CD4-positive, alpha-beta T cell (primary cell): ENCODE measurements around the gene ARHGEF37. TPM values are rescaled to one million over a fixed set of nuclear protein-coding genes. Genes with fewer than 3 reads are reported as not detected.

Source experiments
- ATAC-seq: fragments of 200-7000 bp; cut with Tn5 transposase; one replicate; pipeline ENCODE4 v1.10.0; 2022; ENCODE audit warnings: mild to moderate bottlenecking; ENCODE audit not compliant: poor library complexity
- CTCF ChIA-PET: fragments of 350-600 bp; sonication (Branson Sonifier 250); formaldehyde crosslinking; loops from one replicate; lab custom pipeline; 2021; ENCODE audit warnings: antibody characterized with exemption, inconsistent platforms; lab: Charles Lee
- POLR2A ChIA-PET: fragments of 350-600 bp; sonication (Branson Sonifier 250); formaldehyde crosslinking; loops from one replicate; lab custom pipeline; 2021; ENCODE audit warnings: antibody characterized with exemption, inconsistent platforms; lab: Charles Lee
- DNase-seq, 14 experiments: peaks; one replicate each; pipeline ENCODE4 v3.0.0-alpha.2; 2013 to 2020; ENCODE audit warnings: mixed read lengths in 2 of 14
- H3K27ac ChIP-seq, 2 donors: one replicate each; pipeline versions ENCODE4 v1.5.1 to v1.7.0; 2013; ENCODE audit warnings: low read length in 2 of 2, low read depth in 1 of 2, mild to moderate bottlenecking in 1 of 2
- H3K27me3 ChIP-seq, 2 experiments: 1 replicate in 1 of 2; 2 replicates in 1 of 2; pipeline versions ENCODE4 v1.6.1 to v1.7.0; 2013; ENCODE audit warnings: low read length in 2 of 2, control low read depth in 1 of 2, mild to moderate bottlenecking in 1 of 2, moderate library complexity in 1 of 2; ENCODE audit not compliant: insufficient read depth in 2 of 2, control insufficient read depth in 1 of 2
- H3K36me3 ChIP-seq: one replicate; pipeline ENCODE4 v1.6.1; 2013; ENCODE audit warnings: low read length, control low read depth; ENCODE audit not compliant: insufficient read depth
- H3K4me1 ChIP-seq: one replicate; pipeline ENCODE4 v1.6.1; 2013; ENCODE audit warnings: low read length, control low read depth; ENCODE audit not compliant: insufficient read depth
- H3K4me3 ChIP-seq: one replicate; pipeline ENCODE4 v1.5.1; 2013; ENCODE audit warnings: mild to moderate bottlenecking, low read length, moderate library complexity
- H3K9me3 ChIP-seq, 2 experiments: 1 replicate in 1 of 2; 2 replicates in 1 of 2; pipeline versions ENCODE4 v1.6.1 to v1.7.0; 2013; ENCODE audit warnings: low read length in 2 of 2, mild to moderate bottlenecking in 2 of 2, control low read depth in 1 of 2, moderate library complexity in 1 of 2; ENCODE audit not compliant: control insufficient read depth in 1 of 2, insufficient read depth in 1 of 2
- H3K27ac Mint-ChIP-seq: one replicate; pipeline ENCODE4 v1.8.0; 2020; ENCODE audit warnings: mixed read lengths
- H3K27me3 Mint-ChIP-seq: one replicate; pipeline ENCODE4 v1.8.0; 2021; ENCODE audit warnings: mixed read lengths
- H3K36me3 Mint-ChIP-seq: one replicate; pipeline ENCODE4 v1.8.0; 2021; ENCODE audit warnings: low read depth, mixed read lengths
- H3K4me1 Mint-ChIP-seq: one replicate; pipeline ENCODE4 v1.8.0; 2021; ENCODE audit warnings: low read depth, mixed read lengths
- H3K4me3 Mint-ChIP-seq: one replicate; pipeline ENCODE4 v1.8.0; 2020; ENCODE audit warnings: mild to moderate bottlenecking, mixed read lengths
- H3K9me3 Mint-ChIP-seq: one replicate; pipeline ENCODE4 v1.8.0; 2020; ENCODE audit warnings: mixed read lengths
- intact Hi-C, 2 experiments: fragments of 100-400 bp; cut with DNase I in 1 of 2; cut with micrococcal nuclease in 1 of 2; formaldehyde crosslinking; loops; one replicate each; pipeline versions ENCODE4 v1.15.1 to v1.9.0; 2023 to 2025; cut with DNase I, micrococcal nuclease
- total RNA-seq, 174 experiments: library from RNA in 2 of 174; stranded (reverse) in 2 of 174; gene quantifications; one replicate each; pipeline ENCODE4 v1.2.3 and lab custom pipeline; 2021 to 2026
- TF ChIP-seq, protein P1 (sequence below): fragments of 200-600 bp; IDR thresholded peaks from one replicate; pipeline ENCODE4 v1.8.0; 2022; ENCODE audit warnings: antibody characterized with exemption, mild to moderate bottlenecking

ARHGEF37 gene
- total RNA-seq, 2 experiments from 2014 or later = 0.41 TPM; not detected in 1

DNA sequence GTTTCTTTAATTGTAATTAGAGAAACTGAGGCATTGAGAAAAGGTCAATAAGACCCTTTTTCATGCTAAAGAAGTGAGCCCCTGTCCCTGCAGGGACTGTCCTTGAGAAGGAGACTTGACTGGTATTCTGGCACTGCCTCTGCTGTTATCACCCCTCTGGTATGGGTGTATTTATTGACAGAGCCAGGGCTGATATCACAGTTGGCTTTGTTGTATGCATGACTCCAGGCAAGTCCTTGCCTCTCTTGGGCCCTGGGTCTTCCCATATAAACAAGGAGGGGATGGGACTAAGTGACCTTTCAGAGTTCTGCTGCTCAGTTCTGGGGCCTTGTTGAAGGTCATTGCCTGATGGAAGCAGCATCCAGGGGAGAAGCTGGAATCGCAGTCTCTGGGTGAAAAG, 77.0 kb downstream of the ARHGEF37 start:
- DNase-seq (no peak), ATAC-seq (no peak)
- no peak overlapping the region for H3K27ac Mint-ChIP-seq
- intact Hi-C loops = no loop called here
- Histone ChIP-seq H3K9me3 (peaks cover 5 to 15% of the 10 kb centered on the region in 2 experiments), H3K36me3 (no peaks in the 10 kb centered on the region), H3K4me1 (no peaks in the 10 kb centered on the region), H3K27me3 (peaks cover 0 to 8% of the 10 kb centered on the region in 2 experiments), H3K4me3 (no peak overlapping the region), H3K27ac (no peak overlapping the region)
- no peaks in the 10 kb centered on the region for H3K36me3 Mint-ChIP-seq
- H3K4me1 Mint-ChIP-seq = no peaks in the 10 kb centered on the region
- no peak overlapping the region for H3K4me3 Mint-ChIP-seq
- POLR2A ChIA-PET = no interaction called here
- TF ChIP-seq, protein P1, sequence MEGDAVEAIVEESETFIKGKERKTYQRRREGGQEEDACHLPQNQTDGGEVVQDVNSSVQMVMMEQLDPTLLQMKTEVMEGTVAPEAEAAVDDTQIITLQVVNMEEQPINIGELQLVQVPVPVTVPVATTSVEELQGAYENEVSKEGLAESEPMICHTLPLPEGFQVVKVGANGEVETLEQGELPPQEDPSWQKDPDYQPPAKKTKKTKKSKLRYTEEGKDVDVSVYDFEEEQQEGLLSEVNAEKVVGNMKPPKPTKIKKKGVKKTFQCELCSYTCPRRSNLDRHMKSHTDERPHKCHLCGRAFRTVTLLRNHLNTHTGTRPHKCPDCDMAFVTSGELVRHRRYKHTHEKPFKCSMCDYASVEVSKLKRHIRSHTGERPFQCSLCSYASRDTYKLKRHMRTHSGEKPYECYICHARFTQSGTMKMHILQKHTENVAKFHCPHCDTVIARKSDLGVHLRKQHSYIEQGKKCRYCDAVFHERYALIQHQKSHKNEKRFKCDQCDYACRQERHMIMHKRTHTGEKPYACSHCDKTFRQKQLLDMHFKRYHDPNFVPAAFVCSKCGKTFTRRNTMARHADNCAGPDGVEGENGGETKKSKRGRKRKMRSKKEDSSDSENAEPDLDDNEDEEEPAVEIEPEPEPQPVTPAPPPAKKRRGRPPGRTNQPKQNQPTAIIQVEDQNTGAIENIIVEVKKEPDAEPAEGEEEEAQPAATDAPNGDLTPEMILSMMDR = no peak
- CTCF ChIA-PET = no interaction called here
- no peaks in the 10 kb centered on the region for H3K9me3 Mint-ChIP-seq
- peaks cover 14% of the 10 kb centered on the region for H3K27me3 Mint-ChIP-seq

DNA sequence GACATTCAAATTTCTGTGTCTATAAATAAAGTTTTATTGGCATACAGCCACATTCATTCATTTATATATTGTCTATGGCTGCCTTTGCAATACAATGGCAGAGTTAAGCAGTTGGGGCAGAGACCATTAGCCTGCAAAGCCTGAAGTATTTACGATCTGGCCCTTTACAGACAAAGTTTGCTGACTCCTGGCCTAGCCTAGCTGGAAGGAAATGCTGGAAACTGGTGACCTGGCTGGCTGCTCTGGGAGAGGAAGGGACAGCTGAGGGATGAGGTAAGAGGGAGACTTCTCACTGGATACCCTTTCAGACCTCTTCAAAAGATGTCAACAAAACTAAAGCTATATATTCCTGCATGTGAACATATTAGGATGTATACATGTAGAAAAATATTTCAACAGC, 82.8 kb downstream of the ARHGEF37 start:
- Mint-ChIP-seq H3K36me3 (peaks cover 19% of the 10 kb centered on the region), H3K4me3 (no peak overlapping the region), H3K27me3 (peaks cover 19% of the 10 kb centered on the region), H3K27ac (no peak overlapping the region), H3K4me1 (no peaks in the 10 kb centered on the region), H3K9me3 (peaks cover 6% of the 10 kb centered on the region)
- ATAC-seq (no peak), DNase-seq (no peak)
- intact Hi-C loops = no loop called here
- H3K4me1 ChIP-seq = no peaks in the 10 kb centered on the region
- CTCF ChIA-PET = no interaction called here
- TF ChIP-seq, protein P1 = no peak
- no peaks in the 10 kb centered on the region for H3K27me3 ChIP-seq
- no peak overlapping the region for H3K4me3 ChIP-seq
- peaks cover 7 to 26% of the 10 kb centered on the region in 2 experiments for H3K9me3 ChIP-seq
- H3K36me3 ChIP-seq = no peaks in the 10 kb centered on the region
- POLR2A ChIA-PET = no interaction called here
- no peak overlapping the region for H3K27ac ChIP-seq

DNA sequence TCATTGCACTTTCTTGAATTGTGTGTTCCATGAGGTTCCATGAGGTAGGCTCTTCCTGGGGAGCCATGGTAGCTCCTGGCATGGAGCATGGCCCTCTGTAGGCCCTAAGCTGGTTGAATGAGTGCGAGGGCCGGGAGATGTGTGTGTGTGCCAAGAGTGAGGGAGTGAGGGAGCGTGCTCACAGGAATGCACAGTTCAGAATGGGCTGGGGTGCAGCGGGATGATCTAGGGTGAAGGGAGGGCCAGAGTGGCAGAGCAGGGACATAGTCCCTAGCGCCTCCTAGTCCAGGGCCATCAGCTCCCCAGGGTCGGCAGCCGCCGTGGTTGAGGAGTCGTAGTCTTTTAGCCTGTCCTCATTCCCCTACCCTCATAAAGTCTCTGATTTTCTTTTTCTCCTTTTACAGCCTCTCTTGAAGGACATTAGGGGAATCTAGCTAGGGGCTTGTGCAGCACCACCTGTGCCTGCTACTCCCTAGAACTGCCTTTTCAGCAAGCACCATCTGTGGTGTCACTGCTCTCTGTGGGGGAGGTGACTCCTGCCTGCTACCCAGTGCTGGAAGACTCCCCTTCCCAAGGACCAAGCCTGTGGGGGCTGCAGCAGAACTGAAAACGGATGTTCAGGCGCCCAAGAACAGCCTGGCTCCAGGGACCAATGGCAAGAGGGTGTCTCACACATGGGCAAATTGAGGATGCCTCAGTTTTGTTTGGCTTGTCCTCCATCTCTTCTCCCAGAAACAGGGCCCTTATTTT, 83.5 kb downstream of the ARHGEF37 start:
- H3K36me3 Mint-ChIP-seq = peaks cover 19% of the 10 kb centered on the region
- H3K4me1 ChIP-seq = no peaks in the 10 kb centered on the region
- POLR2A ChIA-PET = no interaction called here
- no peak overlapping the region for H3K4me3 ChIP-seq
- DNase-seq (no peak), ATAC-seq (no peak)
- intact Hi-C loops = no loop called here
- no peak overlapping the region for H3K27ac ChIP-seq
- TF ChIP-seq, protein P1 = no peak
- H3K27me3 Mint-ChIP-seq = peaks cover 18% of the 10 kb centered on the region
- no peaks in the 10 kb centered on the region for H3K27me3 ChIP-seq
- CTCF ChIA-PET = no interaction called here
- H3K9me3 Mint-ChIP-seq = peaks cover 6% of the 10 kb centered on the region
- peaks cover 7 to 28% of the 10 kb centered on the region in 2 experiments for H3K9me3 ChIP-seq
- H3K27ac Mint-ChIP-seq = no peak overlapping the region
- no peak overlapping the region for H3K4me3 Mint-ChIP-seq
- H3K4me1 Mint-ChIP-seq = no peaks in the 10 kb centered on the region
- H3K36me3 ChIP-seq = no peaks in the 10 kb centered on the region
